ENCODE measurements around the gene CABLES2. TPM values are rescaled to one million over a fixed set of nuclear protein-coding genes. Genes with fewer than 3 reads are reported as not detected.

Gene CABLES2
- total RNA-seq, 1 experiment from 2014 or later = 8.9 TPM

DNA sequence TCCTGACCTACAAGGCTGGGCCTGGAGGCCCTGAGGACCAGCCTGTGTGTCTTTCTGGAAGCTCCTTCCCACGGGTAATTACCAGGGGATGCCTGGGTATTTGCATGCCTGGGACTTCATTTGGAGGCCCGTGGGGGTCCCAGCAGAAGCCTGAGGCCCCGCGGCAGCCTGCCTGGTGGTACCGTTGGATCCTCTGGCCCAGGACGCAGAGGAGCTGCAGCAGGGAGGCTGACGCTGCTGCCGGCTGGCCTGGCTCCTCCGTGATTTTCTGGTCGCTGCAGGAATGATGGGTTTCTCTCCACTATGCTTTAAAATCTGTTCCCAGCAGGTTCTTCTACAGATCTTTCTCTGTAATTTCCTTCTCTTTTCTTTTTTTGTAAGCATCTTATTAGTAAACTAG lies 6.5 kb downstream of the CABLES2 start:
- H3K27me3 ChIP-seq (ENCODE audit: insufficient read depth, low read length) = no peaks in the 10 kb centered on the region
- H3K4me1 ChIP-seq (ENCODE audit: control insufficient read depth in 1 of 2, insufficient read depth in 2 of 2, low read length in 2 of 2) = peaks cover 2 to 4% of the 10 kb centered on the region in 2 experiments; a peak in 3 of 4 replicates
- ChIA-PET RAD21 (ENCODE audit: low non-redundant PET in 1 of 2, low total read pairs in 2 of 2, uncharacterized antibody in 2 of 2, unreplicated experiment in 2 of 2) (no interaction called here), CTCF (interaction anchor here (1.0 kb wide), 1 partner anchor 10 kb away, joined by 3 read pairs; no protein-coding TSS in a partner anchor), POLR2A (no interaction called here)
- intact Hi-C loops (cut with micrococcal nuclease) = no loop called here
- BruUV-seq (replicated peaks) = no TSS peak
- no peak overlapping the region for H3K27ac ChIP-seq (ENCODE audit: low read depth, low read length)
- no peak for ATAC-seq
- H3K4me3 ChIP-seq (replicated peaks in 1 of 2; ENCODE audit: low read depth in 1 of 2, low read length in 2 of 2) = no peak overlapping the region
- no peak overlapping the region for H3K9ac ChIP-seq (ENCODE audit: low read length)
- H3K36me3 ChIP-seq (ENCODE audit: control insufficient read depth in 1 of 2, insufficient read depth in 2 of 2, low read length in 2 of 2) = no peaks in the 10 kb centered on the region
- H2AFZ ChIP-seq (ENCODE audit: low read depth, low read length, poor library complexity, severe bottlenecking) = no peak overlapping the region
- no peaks in the 10 kb centered on the region for H4K20me1 ChIP-seq (ENCODE audit: insufficient read depth)
- H3K4me2 ChIP-seq (ENCODE audit: low read length) = no peak overlapping the region
- TF ChIP-seq CEBPB (IDR thresholded peaks at IDR 0.05; ENCODE audit: low read depth) (no peak), EZH2phosphoT487 (IDR thresholded peaks at IDR 0.05; ENCODE audit: borderline replicate concordance) (no peak), ZNF274 (IDR thresholded peaks at IDR 0.05; ENCODE audit: low read depth, low read length) (no peak), SP1 (IDR thresholded peaks at IDR 0.05; ENCODE audit: low read depth) (no peak), RAD21 (IDR thresholded peaks at IDR 0.05; ENCODE audit: low read depth) (no peak), ELF1 (IDR thresholded peaks at IDR 0.05; ENCODE audit: borderline replicate concordance, low read depth) (no peak), FOSL1 (IDR thresholded peaks at IDR 0.05; ENCODE audit: low read depth) (no peak), POLR2A (IDR thresholded peaks at IDR 0.05; ENCODE audit: borderline replicate concordance, extremely low read depth, insufficient read depth, insufficient read length) (no peak), SRF (IDR thresholded peaks at IDR 0.05; ENCODE audit: low read depth) (no peak), ZFX (IDR thresholded peaks at IDR 0.05) (no peak), POLR2AphosphoS5 (IDR thresholded peaks at IDR 0.05; ENCODE audit: low read depth, low read length) (no peak), SIN3A (IDR thresholded peaks at IDR 0.05; ENCODE audit: low read depth) (no peak), JUND (IDR thresholded peaks at IDR 0.05) (no peak), YY1 (IDR thresholded peaks at IDR 0.05; ENCODE audit: extremely low read depth, insufficient replicate concordance, low read depth, low read length) (no peak), EGR1 (IDR thresholded peaks at IDR 0.05; ENCODE audit: low read depth) (no peak), CBX3 (IDR thresholded peaks at IDR 0.05; ENCODE audit: low read depth) (no peak)
- TF ChIP-seq, protein P1, sequence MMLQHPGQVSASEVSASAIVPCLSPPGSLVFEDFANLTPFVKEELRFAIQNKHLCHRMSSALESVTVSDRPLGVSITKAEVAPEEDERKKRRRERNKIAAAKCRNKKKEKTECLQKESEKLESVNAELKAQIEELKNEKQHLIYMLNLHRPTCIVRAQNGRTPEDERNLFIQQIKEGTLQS (IDR thresholded peaks at IDR 0.05) = no peak
- TF ChIP-seq, protein P2, sequence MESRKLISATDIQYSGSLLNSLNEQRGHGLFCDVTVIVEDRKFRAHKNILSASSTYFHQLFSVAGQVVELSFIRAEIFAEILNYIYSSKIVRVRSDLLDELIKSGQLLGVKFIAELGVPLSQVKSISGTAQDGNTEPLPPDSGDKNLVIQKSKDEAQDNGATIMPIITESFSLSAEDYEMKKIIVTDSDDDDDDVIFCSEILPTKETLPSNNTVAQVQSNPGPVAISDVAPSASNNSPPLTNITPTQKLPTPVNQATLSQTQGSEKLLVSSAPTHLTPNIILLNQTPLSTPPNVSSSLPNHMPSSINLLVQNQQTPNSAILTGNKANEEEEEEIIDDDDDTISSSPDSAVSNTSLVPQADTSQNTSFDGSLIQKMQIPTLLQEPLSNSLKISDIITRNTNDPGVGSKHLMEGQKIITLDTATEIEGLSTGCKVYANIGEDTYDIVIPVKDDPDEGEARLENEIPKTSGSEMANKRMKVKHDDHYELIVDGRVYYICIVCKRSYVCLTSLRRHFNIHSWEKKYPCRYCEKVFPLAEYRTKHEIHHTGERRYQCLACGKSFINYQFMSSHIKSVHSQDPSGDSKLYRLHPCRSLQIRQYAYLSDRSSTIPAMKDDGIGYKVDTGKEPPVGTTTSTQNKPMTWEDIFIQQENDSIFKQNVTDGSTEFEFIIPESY (IDR thresholded peaks at IDR 0.05; ENCODE audit: extremely low read depth, insufficient replicate concordance, low read length) = no peak
- TF ChIP-seq, protein P3, sequence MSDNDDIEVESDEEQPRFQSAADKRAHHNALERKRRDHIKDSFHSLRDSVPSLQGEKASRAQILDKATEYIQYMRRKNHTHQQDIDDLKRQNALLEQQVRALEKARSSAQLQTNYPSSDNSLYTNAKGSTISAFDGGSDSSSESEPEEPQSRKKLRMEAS (IDR thresholded peaks at IDR 0.05) = no peak
- TF ChIP-seq, protein P4, sequence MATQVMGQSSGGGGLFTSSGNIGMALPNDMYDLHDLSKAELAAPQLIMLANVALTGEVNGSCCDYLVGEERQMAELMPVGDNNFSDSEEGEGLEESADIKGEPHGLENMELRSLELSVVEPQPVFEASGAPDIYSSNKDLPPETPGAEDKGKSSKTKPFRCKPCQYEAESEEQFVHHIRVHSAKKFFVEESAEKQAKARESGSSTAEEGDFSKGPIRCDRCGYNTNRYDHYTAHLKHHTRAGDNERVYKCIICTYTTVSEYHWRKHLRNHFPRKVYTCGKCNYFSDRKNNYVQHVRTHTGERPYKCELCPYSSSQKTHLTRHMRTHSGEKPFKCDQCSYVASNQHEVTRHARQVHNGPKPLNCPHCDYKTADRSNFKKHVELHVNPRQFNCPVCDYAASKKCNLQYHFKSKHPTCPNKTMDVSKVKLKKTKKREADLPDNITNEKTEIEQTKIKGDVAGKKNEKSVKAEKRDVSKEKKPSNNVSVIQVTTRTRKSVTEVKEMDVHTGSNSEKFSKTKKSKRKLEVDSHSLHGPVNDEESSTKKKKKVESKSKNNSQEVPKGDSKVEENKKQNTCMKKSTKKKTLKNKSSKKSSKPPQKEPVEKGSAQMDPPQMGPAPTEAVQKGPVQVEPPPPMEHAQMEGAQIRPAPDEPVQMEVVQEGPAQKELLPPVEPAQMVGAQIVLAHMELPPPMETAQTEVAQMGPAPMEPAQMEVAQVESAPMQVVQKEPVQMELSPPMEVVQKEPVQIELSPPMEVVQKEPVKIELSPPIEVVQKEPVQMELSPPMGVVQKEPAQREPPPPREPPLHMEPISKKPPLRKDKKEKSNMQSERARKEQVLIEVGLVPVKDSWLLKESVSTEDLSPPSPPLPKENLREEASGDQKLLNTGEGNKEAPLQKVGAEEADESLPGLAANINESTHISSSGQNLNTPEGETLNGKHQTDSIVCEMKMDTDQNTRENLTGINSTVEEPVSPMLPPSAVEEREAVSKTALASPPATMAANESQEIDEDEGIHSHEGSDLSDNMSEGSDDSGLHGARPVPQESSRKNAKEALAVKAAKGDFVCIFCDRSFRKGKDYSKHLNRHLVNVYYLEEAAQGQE (IDR thresholded peaks at IDR 0.05; ENCODE audit: low read depth) = no peak
- no peaks in the 10 kb centered on the region for H3K9me2 ChIP-seq (ENCODE audit: insufficient read depth)
- H3K79me2 ChIP-seq (ENCODE audit: insufficient read depth, low read length) = peaks cover 4% of the 10 kb centered on the region; the same call in 1 of the 2 replicates
- DNase-seq (ENCODE audit: low read depth, low spot score) = no peak
- no peaks in the 10 kb centered on the region for H3K9me3 ChIP-seq (ENCODE audit: control insufficient read depth in 1 of 2, insufficient read depth in 1 of 2, low read depth in 1 of 2, low read length in 2 of 2)
